HepG2 (cell line): Measurements from ENCODE around the gene TST. TPM values are rescaled to one million over a fixed set of nuclear protein-coding genes. Genes with fewer than 3 reads are reported as not detected.

Experiments
- ATAC-seq: fragments of 200-7000 bp; cut with Tn5 transposase; 3 replicates; pipeline ENCODE4 v1.9.1; 2020; ENCODE audit warnings: mild to moderate bottlenecking, moderate library complexity
- BruUV-seq: library from RNA; stranded (reverse); fragments of 400-500 nt; replicated peaks from 2 replicates; lab custom pipeline; 2021; lab: Mats Ljungman, UMichigan
- CTCF ChIA-PET: fragments of 300-600 bp; formaldehyde crosslinking; extraction: SDS; loops from one replicate; lab custom pipeline; 2021; ENCODE audit warnings: low total read pairs, inconsistent platforms, low intra/inter-chr PET ratio; lab: Yijun Ruan, JAX
- POLR2A ChIA-PET: fragments of 350-600 bp; sonication (Branson Sonifier 250); formaldehyde crosslinking; loops from one replicate; lab custom pipeline; 2020; ENCODE audit warnings: antibody characterized with exemption, inconsistent platforms; lab: Yijun Ruan, JAX
- DNase-seq: peaks from one replicate; pipeline ENCODE4 v3.0.0-alpha.2; 2015; ENCODE audit warnings: low spot score
- FAIRE-seq: peaks from 3 replicates; lab custom pipeline; 2011; peaks lifted over from hg19 to GRCh38; lab: Jason Lieb, UNC
- H2AFZ ChIP-seq: one replicate; pipeline ENCODE4 v1.6.1; 2011; ENCODE audit warnings: low read length, inconsistent platforms
- H3K27ac ChIP-seq: fragments of 300-600 bp; 3 replicates; pipeline ENCODE4 v1.8.0; 2011; ENCODE audit warnings: mixed run types, mild to moderate bottlenecking, mixed read lengths, low read length, inconsistent platforms; ENCODE audit not compliant: insufficient read depth; ENCODE audit errors: extremely low read length
- H3K27me3 ChIP-seq, 2 experiments: fragments of 200-600 bp in 1 of 2; 2 replicates in 1 of 2; 3 replicates in 1 of 2; pipeline versions ENCODE4 v1.6.0 to v1.8.0; 2011; ENCODE audit warnings: low read length in 2 of 2, mild to moderate bottlenecking in 2 of 2, moderate library complexity in 2 of 2, inconsistent platforms in 1 of 2; ENCODE audit not compliant: insufficient read depth in 2 of 2, control insufficient read depth in 1 of 2
- H3K36me3 ChIP-seq, 2 experiments: fragments of 200-600 bp in 1 of 2; replicated peaks in 1 of 2; 2 replicates in 1 of 2; 3 replicates in 1 of 2; pipeline versions ENCODE4 v1.5.1 to v1.8.0; 2011; ENCODE audit warnings: low read length in 2 of 2, inconsistent platforms in 1 of 2; ENCODE audit not compliant: insufficient read depth in 2 of 2, control insufficient read depth in 1 of 2
- H3K4me1 ChIP-seq: 2 replicates; pipeline ENCODE4 v1.5.1; 2012; ENCODE audit warnings: low read length, inconsistent platforms; ENCODE audit not compliant: insufficient read depth
- H3K4me2 ChIP-seq: 2 replicates; pipeline ENCODE4 v1.6.0; 2011; ENCODE audit warnings: low read depth, low read length, inconsistent platforms
- H3K4me3 ChIP-seq, 3 experiments: fragments of 200-600 bp in 1 of 3; sonication (generic), shearing (Covaris generic) in 1 of 3; replicated peaks in 1 of 3; 2 replicates each; pipeline ENCODE4 v1.5.1; 2011 to 2016; ENCODE audit warnings: low read length in 3 of 3, inconsistent platforms in 2 of 3, low read depth in 2 of 3, mild to moderate bottlenecking in 2 of 3, control low read depth in 1 of 3, mixed read lengths in 1 of 3; ENCODE audit not compliant: insufficient read depth in 1 of 3
- H3K79me2 ChIP-seq: one replicate; pipeline ENCODE4 v1.6.1; 2011; ENCODE audit warnings: low read length, inconsistent platforms; ENCODE audit not compliant: insufficient read depth
- H3K9ac ChIP-seq: 2 replicates; pipeline ENCODE4 v1.6.0; 2011; ENCODE audit warnings: mild to moderate bottlenecking, low read depth, low read length, inconsistent platforms; ENCODE audit not compliant: insufficient read depth
- H3K9me3 ChIP-seq: 2 replicates; pipeline ENCODE4 v1.5.1; 2012; ENCODE audit warnings: mild to moderate bottlenecking, low read length
- H4K20me1 ChIP-seq: 2 replicates; pipeline ENCODE4 v1.6.0; 2011; ENCODE audit warnings: inconsistent platforms, mild to moderate bottlenecking, low read length, moderate library complexity; ENCODE audit not compliant: insufficient read depth
- HNRNPL ChIP-seq: fragments of 200-400 bp; formaldehyde crosslinking; IDR thresholded peaks from 2 replicates; pipeline ENCODE4 v1.6.1; 2017; ENCODE audit warnings: mild to moderate bottlenecking, low read depth, low read length
- KDM5B ChIP-seq: sonication (generic); formaldehyde crosslinking; IDR thresholded peaks from 2 replicates; pipeline ENCODE4 v1.4.0; 2020; ENCODE audit warnings: missing genetic modification reagents, mild to moderate bottlenecking, borderline replicate concordance
- MIER3 ChIP-seq: IDR thresholded peaks from 2 replicates; pipeline ENCODE4 v1.6.1; 2016; ENCODE audit warnings: missing compliant biosample characterization, borderline replicate concordance
- MYNN ChIP-seq: sonication (generic); formaldehyde crosslinking; IDR thresholded peaks from 2 replicates; pipeline ENCODE4 v1.4.0; 2020; ENCODE audit warnings: mild to moderate bottlenecking, low read depth, missing genetic modification reagents
- POLR2G ChIP-seq: fragments of 200-400 bp; formaldehyde crosslinking; IDR thresholded peaks from 2 replicates; pipeline ENCODE4 v1.6.1; 2018; ENCODE audit warnings: mild to moderate bottlenecking, low read depth, low read length, moderate library complexity
- ZKSCAN5 ChIP-seq: sonication (generic); formaldehyde crosslinking; IDR thresholded peaks from 2 replicates; pipeline ENCODE4 v1.5.1; 2020; ENCODE audit warnings: mild to moderate bottlenecking, missing genetic modification reagents
- ZSCAN9 ChIP-seq: IDR thresholded peaks from 2 replicates; pipeline ENCODE4 v1.6.1; 2016; ENCODE audit warnings: borderline replicate concordance
- WGBS: methylation state at CpG from one replicate; pipeline ENCODE4 v1.1.6; 2017; ENCODE audit warnings: low lambda C conversion rate; 5-methylcytosine and 5-hydroxymethylcytosine counted together
- in situ Hi-C: cut with HindIII; loops from 2 replicates; pipeline ENCODE4 v1.10.0; 2017; ENCODE audit warnings: low pct_unique_long_range_greater_than_20kb; ENCODE audit not compliant: extremely low pct_ligation_motif_present
- intact Hi-C: fragments of 100-400 bp; cut with micrococcal nuclease; formaldehyde crosslinking; loops from one replicate; pipeline ENCODE4 v1.10.0; 2022; ENCODE audit not compliant: unreplicated experiment
- polyA plus RNA-seq, 8 experiments: library from polyadenylated mRNA; depleted of rRNA in 3 of 8; stranded (reverse) in 7 of 8; unstranded in 1 of 8; fragments of >200 nt; fragmentation: Illumina TruSeq in 4 of 8; extraction: Trizol in 4 of 8; gene quantifications; 2 replicates each; pipeline versions ENCODE4 v1.2.1 to v1.2.3, GENCODE V29; 2011 to 2016; ENCODE audit warnings: low read depth in 4 of 8, missing spikeins in 1 of 8, mixed read lengths in 1 of 8; ENCODE audit not compliant: insufficient read depth in 1 of 8
- total RNA-seq, 5 experiments: library from RNA; depleted of rRNA; stranded (reverse); fragments of >200 nt; fragmentation: Illumina TruSeq; extraction: Trizol; gene quantifications; 2 replicates each; pipeline ENCODE4 v1.2.3, GENCODE V29; 2016; ENCODE audit warnings: low read depth in 1 of 5

Gene TST
- total and polyA plus RNA-seq, 2 of the 13 experiments (the other 11 are each of a cell fraction or from before 2014, with no cell fraction given), result 44.6 to 63.6 TPM

- TF ChIP-seq ZSCAN9 (CRISPR knock-in tag), result no peak
These were observed 38.0 kb upstream of the TST start (continued) for GRCh38 chr22:37057226-37057625.

DNA sequence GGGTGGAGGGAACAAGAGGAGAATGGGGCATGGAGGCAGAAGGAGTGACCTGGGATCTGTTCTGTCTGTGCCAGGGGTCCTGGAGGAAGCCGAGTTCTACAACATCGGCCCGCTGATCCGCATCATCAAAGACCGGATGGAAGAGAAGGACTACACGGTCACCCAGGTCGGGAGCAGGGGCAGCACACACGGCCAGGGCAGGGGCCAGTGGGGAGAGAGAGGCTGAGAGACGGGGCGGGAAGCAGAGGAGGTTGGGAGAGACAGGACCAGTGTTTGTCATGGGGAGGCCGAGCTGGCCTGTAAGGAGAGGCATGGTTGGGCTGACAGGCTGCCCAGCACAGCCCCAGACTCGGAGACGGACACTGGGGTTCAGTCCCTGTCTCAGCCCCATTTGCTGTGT lies 37.0 kb upstream of the TST start:
- H3K4me2 ChIP-seq, result no peak overlapping the region
- no peak for DNase-seq
- no peak overlapping the region for H2AFZ ChIP-seq
- intact Hi-C loops (no loop called here), in situ Hi-C loops (no loop called here)
- H3K9me3 ChIP-seq, result no peaks in the 10 kb centered on the region
- H3K27ac ChIP-seq, result no peak overlapping the region
- no peaks in the 10 kb centered on the region for H3K27me3 ChIP-seq
- peaks cover 48% of the 10 kb centered on the region for H3K4me1 ChIP-seq
- no peaks in the 10 kb centered on the region for H3K79me2 ChIP-seq
- no peaks in the 10 kb centered on the region; a peak in 1 of 5 replicates for H3K36me3 ChIP-seq
- no peak overlapping the region for H3K4me3 ChIP-seq
- H3K9ac ChIP-seq, result no peak overlapping the region
- ChIA-PET POLR2A (no interaction called here), CTCF (no interaction called here)
- no TSS peak for BruUV-seq
- no peak for FAIRE-seq
- 94% methylated on average over 13 of the region's 13 CpGs for WGBS
- ATAC-seq, result no peak
- no peak for TF ChIP-seq ZKSCAN5 (CRISPR knock-in tag)
- TF ChIP-seq POLR2G, result no peak
- no peak for TF ChIP-seq HNRNPL
- no peak for TF ChIP-seq MIER3
- no peak for TF ChIP-seq MYNN (CRISPR knock-in tag)
- no peak for TF ChIP-seq KDM5B
- no peaks in the 10 kb centered on the region for H4K20me1 ChIP-seq
